ENCODE results near the gene ZNF614.
"Not testable (repeated sequence)": the region's sequence is repeated elsewhere in the genome, so short reads cannot be mapped to it uniquely, and the experiment has no call there.

Gene ZNF614

GRCh38 chr19:52028027-52028779 lies at the start of gene ZNF614:
Gene ZNF614, minus strand, starts transcription at chr19:52028379. Its CDS starts 2,634 bp downstream, at chr19:52025745.
- peak; percentile 95 for DNase-seq

- no peak for DNase-seq
Measured at GRCh38 chr19:52070496-52070895, 42.3 kb upstream of the ZNF614 start.

GRCh38 chr19:52069653-52070052 lies 41.5 kb upstream of the ZNF614 start:
- no peak for DNase-seq

GRCh38 chr19:52066258-52066863 lies 38.2 kb upstream of the ZNF614 start:
- no peak for DNase-seq

GRCh38 chr19:52065399-52065798 lies 37.2 kb upstream of the ZNF614 start:
- no peak for DNase-seq

- DNase-seq = not testable (repeated sequence)
Measured at GRCh38 chr19:52056480-52056879, 28.3 kb upstream of the ZNF614 start.

GRCh38 chr19:52051736-52052135 lies 23.6 kb upstream of the ZNF614 start:
- DNase-seq = not testable (repeated sequence)

- peak; percentile 98 for DNase-seq
Measured at GRCh38 chr19:52048555-52049501, 20.6 kb upstream of the ZNF614 start, which contains the start of gene ZNF432. Gene ZNF432, minus strand, starts transcription at chr19:52048838. Its CDS starts 1,970 bp downstream, at chr19:52046868.

- no peak for DNase-seq
Measured at GRCh38 chr19:52039169-52039568, 11.0 kb upstream of the ZNF614 start.

- no peak for DNase-seq
Measured at GRCh38 chr19:52034051-52034728, 6.0 kb upstream of the ZNF614 start.

GRCh38 chr19:52028780-52029123 lies 573 bp upstream of the ZNF614 start:
- DNase-seq = no peak

GRCh38 chr19:52026255-52026990 lies 1.8 kb downstream of the ZNF614 start:
- DNase-seq = not testable (repeated sequence)

GRCh38 chr19:52024478-52024877 lies 3.7 kb downstream of the ZNF614 start:
- not testable (repeated sequence) for DNase-seq

- DNase-seq = no peak
Measured at GRCh38 chr19:52022193-52022592, 6.0 kb downstream of the ZNF614 start.

- no peak for DNase-seq
Measured at GRCh38 chr19:52020506-52020905, 7.7 kb downstream of the ZNF614 start.

- DNase-seq = no peak
Measured at GRCh38 chr19:52010674-52011073, 17.5 kb downstream of the ZNF614 start.

- DNase-seq = peak; percentile 95
Measured at GRCh38 chr19:52007806-52008557, 20.2 kb downstream of the ZNF614 start, which contains the start of gene ZNF615. Gene ZNF615, minus strand, starts transcription at chr19:52008211. Its CDS starts 4,500 bp downstream, at chr19:52003711.

GRCh38 chr19:52007451-52007805 lies 20.8 kb downstream of the ZNF614 start:
- DNase-seq = no peak

GRCh38 chr19:51994048-51994644 lies 34.0 kb downstream of the ZNF614 start:
- DNase-seq = no peak

- DNase-seq = no peak
Measured at GRCh38 chr19:51993422-51993821, 34.8 kb downstream of the ZNF614 start.

All from right forelimb (tissue), 1 donor.